ENCODE measurements around the gene COQ3. TPM values are rescaled to one million over a fixed set of nuclear protein-coding genes. Genes with fewer than 3 reads are reported as not detected.
"Not testable (repeated sequence)": the region's sequence is repeated elsewhere in the genome, so short reads cannot be mapped to it uniquely, and the experiment has no call there.

The COQ3 gene
- total RNA-seq, 1 donor: 1.3 TPM

DNA sequence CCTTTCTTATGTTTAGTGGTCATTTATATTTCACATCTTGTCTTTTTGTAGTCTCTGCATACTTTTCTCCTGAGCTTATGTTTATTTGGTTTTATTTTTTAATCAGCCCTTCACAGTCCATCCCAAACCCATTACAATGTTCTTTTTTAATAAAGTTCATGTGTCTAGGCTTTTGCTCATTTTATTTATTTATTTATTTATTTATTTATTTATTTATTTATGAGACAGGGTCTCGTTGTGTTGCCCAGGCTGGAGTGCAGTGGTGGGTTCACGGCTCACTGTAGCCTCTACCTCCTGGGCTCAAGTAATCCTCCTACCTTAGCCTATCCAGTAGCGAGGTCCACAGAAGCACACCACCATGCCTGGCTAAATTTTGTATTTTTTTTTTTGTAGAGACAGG is 3.1 kb downstream of the COQ3 start:
- DNase-seq (ENCODE audit: low read depth in 2 of 3, low spot score in 2 of 3): no peak

- no peak for DNase-seq (ENCODE audit: low read depth in 2 of 3, low spot score in 2 of 3)
Observed at GRCh38 chr6:99384507-99384906, 9.5 kb downstream of the COQ3 start.

DNA sequence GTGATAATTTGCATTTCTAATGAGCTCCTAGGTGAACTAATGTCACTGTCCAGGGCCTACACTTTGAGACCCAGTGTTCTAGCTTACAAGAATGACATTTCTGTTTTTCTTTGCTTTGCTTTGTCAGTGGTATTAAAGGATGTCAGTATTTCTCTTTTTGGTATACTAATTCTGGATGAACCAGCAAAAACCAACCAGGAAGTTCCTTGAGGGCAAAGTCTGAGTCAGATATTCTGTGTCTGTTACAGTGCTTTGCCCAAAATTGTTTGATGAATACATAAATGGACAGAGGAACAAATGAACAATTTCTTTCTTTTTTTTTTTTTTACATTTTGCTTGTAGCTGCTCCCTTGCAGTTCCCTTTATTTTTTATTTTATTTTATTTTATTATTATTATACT is 15.4 kb downstream of the COQ3 start:
- DNase-seq (ENCODE audit: low read depth in 2 of 3, low spot score in 2 of 3): no peak

GRCh38 chr6:99369533-99369932 is 24.5 kb downstream of the COQ3 start:
- no peak for DNase-seq (ENCODE audit: low read depth in 2 of 3, low spot score in 2 of 3)

GRCh38 chr6:99366852-99367251 is 27.1 kb downstream of the COQ3 start:
- DNase-seq (ENCODE audit: low read depth in 2 of 3, low spot score in 2 of 3): no peak

- no peak for DNase-seq (ENCODE audit: low read depth in 2 of 3, low spot score in 2 of 3)
Observed at GRCh38 chr6:99364026-99364425, 30.0 kb downstream of the COQ3 start.

GRCh38 chr6:99362678-99363268 is 31.2 kb downstream of the COQ3 start:
- no peak for DNase-seq (ENCODE audit: low read depth in 2 of 3, low spot score in 2 of 3)

GRCh38 chr6:99359800-99360199 is 34.2 kb downstream of the COQ3 start:
- no peak for DNase-seq (ENCODE audit: low read depth in 2 of 3, low spot score in 2 of 3)

GRCh38 chr6:99356641-99357040 is 37.4 kb downstream of the COQ3 start:
- DNase-seq (ENCODE audit: low read depth in 2 of 3, low spot score in 2 of 3): no peak

- DNase-seq (ENCODE audit: low read depth in 2 of 3, low spot score in 2 of 3): no peak
Observed at GRCh38 chr6:99354983-99355382, 39.0 kb downstream of the COQ3 start.

DNA sequence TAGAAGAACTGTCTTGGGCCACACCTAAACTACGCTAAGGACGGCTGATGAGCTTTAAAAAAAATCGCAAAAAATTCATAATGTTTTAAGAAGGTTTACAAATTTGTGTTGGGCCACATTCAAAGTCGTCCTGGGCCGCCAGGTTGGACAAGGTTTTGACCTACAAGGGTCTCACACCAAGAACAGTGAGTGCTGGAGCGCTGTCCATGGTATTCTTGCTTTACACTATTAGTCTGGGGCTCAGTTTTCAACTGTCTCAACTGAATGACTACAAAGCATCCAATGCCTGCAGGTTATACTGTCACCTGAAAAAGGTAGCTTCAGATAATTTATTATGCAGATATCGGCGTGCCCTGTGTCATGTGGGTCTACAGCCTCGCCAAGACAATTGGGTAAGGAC is 40.9 kb downstream of the COQ3 start:
- peak in 1 of 3 donors; percentile 26 for DNase-seq (ENCODE audit: low read depth in 2 of 3, low spot score in 2 of 3)

DNA sequence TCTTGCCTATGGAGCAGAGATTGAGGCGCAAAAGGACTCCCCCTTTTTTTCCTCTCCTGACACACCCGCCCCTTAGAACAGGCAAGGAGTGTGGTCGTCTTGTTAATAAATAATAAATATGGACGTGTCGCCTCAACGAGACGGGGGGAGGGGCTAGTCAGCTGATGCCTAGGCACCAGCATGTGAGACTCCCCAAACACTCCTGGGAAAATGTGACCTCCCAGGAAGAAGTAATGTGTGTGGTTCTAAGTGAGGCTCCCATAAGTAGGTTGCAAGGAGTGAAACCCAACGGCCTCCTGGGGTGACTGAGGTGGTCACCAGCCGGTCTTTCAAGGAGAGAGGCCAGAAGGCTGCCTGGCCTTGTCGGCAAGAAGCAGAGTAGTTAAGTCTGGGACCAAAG is 43.4 kb downstream of the COQ3 start:
- DNase-seq (ENCODE audit: low read depth in 2 of 3, low spot score in 2 of 3): no peak

GRCh38 chr6:99349171-99350141 is 44.5 kb downstream of the COQ3 start, which contains the start of gene FAXC:
FAXC (minus strand) TSS chr6:99349674; CDS start chr6:99349372, 302 bp downstream.
- DNase-seq (ENCODE audit: low read depth in 2 of 3, low spot score in 2 of 3): no peak

GRCh38 chr6:99348288-99349170 is 45.5 kb downstream of the COQ3 start:
- DNase-seq (ENCODE audit: low read depth in 2 of 3, low spot score in 2 of 3): no peak

DNA sequence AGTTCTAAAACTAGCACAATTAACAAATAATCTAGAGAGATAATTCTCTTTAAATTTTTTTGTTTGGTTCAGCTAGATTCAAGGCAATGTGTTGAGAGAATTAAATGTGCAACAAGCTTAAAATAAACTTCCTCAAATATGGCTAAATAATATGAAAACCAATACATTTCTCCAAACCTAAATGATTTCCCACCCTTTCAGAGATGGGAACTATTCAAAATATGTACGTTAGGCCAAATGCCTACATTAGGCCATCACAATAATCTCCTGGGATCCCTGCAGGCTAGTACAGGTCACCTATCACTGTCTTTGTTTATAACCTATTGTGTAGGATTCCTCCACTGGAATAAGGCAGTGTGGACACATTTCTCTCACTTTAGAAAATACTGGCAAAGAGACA is 46.2 kb downstream of the COQ3 start:
- DNase-seq (ENCODE audit: low read depth in 2 of 3, low spot score in 2 of 3): no peak

DNA sequence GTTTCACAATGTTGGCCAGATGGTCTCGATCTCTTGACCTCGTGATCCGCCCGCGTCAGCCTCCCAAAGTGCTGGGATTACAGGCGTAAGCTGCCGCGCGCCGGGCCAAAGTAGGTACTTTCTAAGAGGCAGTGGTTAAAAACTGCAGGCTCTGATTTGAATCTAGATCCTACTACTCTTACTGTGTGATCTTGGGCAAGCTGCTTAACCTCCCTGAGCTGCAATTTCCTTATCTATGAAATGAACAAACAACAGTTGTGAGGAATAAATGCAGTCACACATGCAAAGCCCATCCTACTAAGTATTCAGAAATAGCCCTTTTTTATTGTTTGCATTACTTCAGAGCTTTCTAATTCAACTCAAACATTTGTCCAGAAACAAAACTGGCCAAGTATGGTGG is 47.4 kb downstream of the COQ3 start:
- DNase-seq (ENCODE audit: low read depth in 2 of 3, low spot score in 2 of 3): no peak

GRCh38 chr6:99345164-99345563 is 48.8 kb downstream of the COQ3 start:
- no peak for DNase-seq (ENCODE audit: low read depth in 2 of 3, low spot score in 2 of 3)

DNA sequence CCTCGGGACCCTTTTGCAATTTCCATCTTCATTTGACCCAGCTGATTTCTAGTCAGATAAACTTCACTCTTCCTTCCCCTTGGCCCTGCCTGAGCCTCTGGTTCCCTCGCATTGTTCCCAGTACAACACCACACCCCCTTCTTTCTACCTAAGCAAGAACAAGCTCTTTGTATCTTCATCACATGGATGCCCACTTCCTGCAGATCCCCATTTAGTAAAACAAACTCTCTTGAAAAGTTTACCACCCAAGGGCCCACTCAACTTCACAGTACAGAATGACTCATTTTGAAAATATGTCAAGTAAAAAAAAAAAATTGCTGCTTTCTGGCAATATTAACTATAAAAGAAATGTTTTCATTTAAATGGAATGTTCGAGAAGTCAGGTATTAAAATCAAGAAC is 49.7 kb downstream of the COQ3 start:
- DNase-seq (ENCODE audit: low read depth in 2 of 3, low spot score in 2 of 3): no peak

DNA sequence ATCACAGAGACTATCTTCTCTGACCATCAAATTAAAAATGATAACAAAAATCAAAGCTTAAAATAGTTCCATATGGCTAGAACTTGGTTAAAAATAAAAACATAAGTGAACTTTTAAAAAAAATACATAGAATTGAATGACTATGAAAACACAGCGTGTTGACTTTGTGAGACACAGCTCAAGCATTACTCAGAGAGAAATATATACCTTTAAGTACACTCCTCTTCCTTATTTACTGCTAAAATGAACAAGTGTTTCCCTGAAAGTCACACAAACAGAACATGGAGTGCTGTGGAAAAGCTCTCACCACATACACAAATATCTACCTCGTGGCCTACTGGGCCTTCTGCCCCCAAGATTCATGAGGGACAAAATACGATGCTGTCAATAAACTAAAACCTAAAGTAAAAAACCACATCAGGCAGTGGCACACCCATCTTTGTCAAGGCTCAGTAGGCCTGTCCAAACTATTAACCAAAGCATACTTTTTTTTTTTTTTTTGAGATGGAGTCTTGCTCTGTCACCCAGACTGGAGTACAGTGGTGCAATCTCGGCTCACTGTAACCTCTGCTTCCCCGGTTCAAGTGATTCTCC is 52.0 kb downstream of the COQ3 start:
- no peak for DNase-seq (ENCODE audit: low read depth in 2 of 3, low spot score in 2 of 3)

DNA sequence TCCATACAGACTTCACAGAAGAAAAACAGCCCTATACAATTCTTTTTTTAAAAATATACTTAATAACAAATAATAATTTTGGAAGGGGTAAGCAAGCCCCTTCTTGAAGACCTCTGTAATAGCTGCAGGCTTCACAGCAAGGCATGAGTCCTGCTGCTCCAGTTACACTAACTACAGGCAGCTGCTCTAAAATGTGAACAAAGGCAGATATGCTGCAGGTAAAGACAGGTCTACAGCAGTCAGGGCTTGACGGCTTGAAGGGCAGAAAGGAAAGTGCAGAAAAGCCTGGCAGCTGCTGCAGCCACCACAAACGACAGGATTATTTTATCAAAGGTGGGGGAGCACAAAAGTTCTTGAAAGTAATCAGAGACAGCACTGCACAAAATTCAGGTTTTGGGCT is 55.8 kb downstream of the COQ3 start:
- no peak for DNase-seq (ENCODE audit: low read depth in 2 of 3, low spot score in 2 of 3)

GRCh38 chr6:99335298-99335697 is 58.7 kb downstream of the COQ3 start:
- not testable (repeated sequence) for DNase-seq (ENCODE audit: low read depth in 2 of 3, low spot score in 2 of 3)

All from hematopoietic multipotent progenitor cell (in vitro differentiated cells).